DND-41 (cell line): ENCODE results near the gene NEK8.

Experiments used
- ATAC-seq: fragments of 200-7000 bp; cut with Tn5 transposase; 3 replicates; pipeline ENCODE4 v1.9.1; 2021; ENCODE audit warnings: low read depth; ENCODE audit not compliant: insufficient read depth
- DNase-seq: peaks from one replicate; pipeline ENCODE4 v3.0.0-alpha.2; 2020
- H2AFZ ChIP-seq: 2 replicates; pipeline ENCODE4 v1.6.0; 2012; ENCODE audit warnings: low read depth, low read length
- H3K27ac ChIP-seq: 2 replicates; pipeline ENCODE4 v1.5.1; 2012; ENCODE audit warnings: low read length, inconsistent platforms
- H3K27me3 ChIP-seq: fragments of 200-600 bp; sonication (generic); 2 replicates; pipeline ENCODE4 v1.6.0; 2012; ENCODE audit warnings: low read length, mild to moderate bottlenecking, inconsistent platforms; ENCODE audit not compliant: insufficient read depth, poor library complexity
- H3K36me3 ChIP-seq: 2 replicates; pipeline ENCODE4 v1.5.1; 2012; ENCODE audit warnings: low read length, inconsistent platforms; ENCODE audit not compliant: insufficient read depth
- H3K4me1 ChIP-seq: 2 replicates; pipeline ENCODE4 v1.5.1; 2012; ENCODE audit warnings: mild to moderate bottlenecking, low read length; ENCODE audit not compliant: insufficient read depth
- H3K4me2 ChIP-seq: 2 replicates; pipeline ENCODE4 v1.6.0; 2012; ENCODE audit warnings: mild to moderate bottlenecking, moderate library complexity, low read length, inconsistent platforms; ENCODE audit not compliant: insufficient read depth
- H3K4me3 ChIP-seq, 2 experiments: fragments of 200-600 bp in 1 of 2; shearing (Covaris generic) in 1 of 2; 2 replicates each; pipeline ENCODE4 v1.5.1; 2012 to 2016; ENCODE audit warnings: inconsistent platforms in 2 of 2, low read length in 2 of 2, mild to moderate bottlenecking in 2 of 2, low read depth in 1 of 2, moderate library complexity in 1 of 2
- H3K79me2 ChIP-seq: 2 replicates; pipeline ENCODE4 v1.6.0; 2012; ENCODE audit warnings: low read length, inconsistent platforms; ENCODE audit not compliant: insufficient read depth
- H3K9ac ChIP-seq: 2 replicates; pipeline ENCODE4 v1.6.0; 2012; ENCODE audit warnings: low read depth, mild to moderate bottlenecking, inconsistent platforms, low read length, moderate library complexity
- H3K9me3 ChIP-seq: 2 replicates; pipeline ENCODE4 v1.5.1; 2012; ENCODE audit warnings: low read length, moderate library complexity, mild to moderate bottlenecking, inconsistent platforms; ENCODE audit not compliant: insufficient read depth, severe bottlenecking
- H4K20me1 ChIP-seq: 2 replicates; pipeline ENCODE4 v1.6.0; 2012; ENCODE audit warnings: low read length; ENCODE audit not compliant: insufficient read depth
- CTCF ChIP-seq: IDR thresholded peaks from 2 replicates; pipeline ENCODE4 v1.5.1; 2012; ENCODE audit warnings: borderline replicate concordance, low read length, moderate library complexity, mild to moderate bottlenecking; ENCODE audit not compliant: poor library complexity, severe bottlenecking; ENCODE audit errors: extremely low read depth
- EZH2 ChIP-seq: IDR thresholded peaks from 3 replicates; pipeline ENCODE4 v1.6.1; 2012; ENCODE audit warnings: borderline replicate concordance, low read depth, mild to moderate bottlenecking, moderate library complexity, low read length, inconsistent platforms; ENCODE audit not compliant: severe bottlenecking

Gene NEK8

DNA sequence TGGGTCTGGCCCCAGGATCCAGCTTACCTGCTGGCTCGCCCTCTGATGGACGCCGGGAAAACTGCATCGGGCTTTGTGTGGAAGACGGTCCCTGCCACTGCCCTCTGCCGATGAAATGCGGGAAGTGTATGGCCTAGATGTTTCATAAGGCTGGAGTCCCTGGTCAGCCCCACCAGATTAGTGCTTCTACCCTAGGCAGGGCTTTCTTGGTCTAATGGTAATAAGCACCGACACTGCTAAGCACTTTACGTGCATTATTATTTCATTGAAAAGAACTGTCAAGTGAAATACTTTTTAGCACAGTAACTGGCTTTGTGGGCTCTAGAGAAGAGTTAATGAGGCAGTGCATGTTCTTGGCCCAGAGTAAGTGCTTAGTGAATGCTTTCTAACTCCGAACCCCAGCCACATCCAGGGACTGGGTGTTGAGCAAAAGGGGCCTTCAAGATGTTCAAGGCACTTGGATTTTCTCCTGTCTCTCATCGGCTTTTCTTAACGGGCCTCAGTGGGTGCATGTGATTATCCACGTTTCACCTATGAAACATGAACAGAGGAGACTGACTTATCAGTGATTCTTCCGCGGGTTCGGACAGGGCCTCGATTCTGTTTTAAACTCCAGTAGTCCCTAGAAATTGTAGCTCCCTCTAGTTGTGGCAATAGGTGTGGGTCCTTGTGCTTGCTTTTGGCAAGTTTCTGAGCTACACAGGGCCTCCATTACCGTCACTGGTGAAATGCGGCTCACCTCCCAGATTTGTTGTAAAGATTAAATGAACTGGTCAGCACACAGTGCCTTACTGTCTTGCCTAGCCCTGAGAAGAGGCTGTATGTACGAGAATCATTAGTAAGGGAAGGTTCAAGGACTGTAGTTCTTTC is 21.8 kb downstream of the NEK8 start:
- Histone ChIP-seq H3K9ac (no peak overlapping the region), H3K4me3 (no peak overlapping the region), H4K20me1 (peaks cover 50% of the 10 kb centered on the region), H3K36me3 (peaks cover 64% of the 10 kb centered on the region), H3K4me2 (no peak overlapping the region), H3K9me3 (no peaks in the 10 kb centered on the region), H3K27me3 (no peaks in the 10 kb centered on the region), H3K79me2 (peaks cover 28% of the 10 kb centered on the region), H3K4me1 (peaks cover 20% of the 10 kb centered on the region), H3K27ac (no peak overlapping the region), H2AFZ (no peak overlapping the region)
- TF ChIP-seq CTCF = peak; percentile 99
- no peak for TF ChIP-seq EZH2
- ATAC-seq = peak; percentile 73
- DNase-seq = peak; percentile 88

GRCh38 chr17:28751600-28752366 is 23.2 kb downstream of the NEK8 start:
- H2AFZ ChIP-seq = no peak overlapping the region
- H3K4me3 ChIP-seq = no peak overlapping the region
- peaks cover 6% of the 10 kb centered on the region for H3K4me1 ChIP-seq
- no peak for TF ChIP-seq EZH2
- TF ChIP-seq CTCF = no peak
- H3K4me2 ChIP-seq = no peak overlapping the region
- H3K36me3 ChIP-seq = peaks cover 51% of the 10 kb centered on the region
- DNase-seq (no peak), ATAC-seq (no peak)
- no peak overlapping the region for H3K9ac ChIP-seq
- H4K20me1 ChIP-seq = peaks cover 36% of the 10 kb centered on the region
- H3K27ac ChIP-seq = no peak overlapping the region
- H3K27me3 ChIP-seq = no peaks in the 10 kb centered on the region
- no peaks in the 10 kb centered on the region for H3K9me3 ChIP-seq
- H3K79me2 ChIP-seq = peaks cover 14% of the 10 kb centered on the region

DNA sequence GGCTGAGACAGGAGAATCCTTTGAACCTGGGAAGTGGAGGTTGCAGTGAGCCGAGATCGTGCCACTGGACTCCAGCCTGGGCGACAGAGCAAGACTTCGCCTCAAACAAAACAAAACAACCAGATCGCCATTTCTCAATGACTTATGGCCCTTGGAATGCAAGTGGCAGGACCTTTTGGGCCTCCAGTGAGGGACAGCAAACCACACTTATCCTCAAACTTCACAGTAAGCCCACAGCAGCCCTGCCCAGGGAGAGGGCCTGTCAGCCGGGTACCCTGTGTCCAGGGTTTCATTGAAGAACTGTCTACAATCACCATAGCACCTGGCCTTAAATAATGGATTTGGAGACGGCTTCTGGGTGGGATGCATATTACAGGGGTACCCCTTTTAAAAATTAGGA is 26.9 kb downstream of the NEK8 start:
- H3K79me2 ChIP-seq = peaks cover 3% of the 10 kb centered on the region; the same call in 1 of the 2 replicates
- no peak overlapping the region for H3K9ac ChIP-seq
- H3K9me3 ChIP-seq = no peaks in the 10 kb centered on the region
- peaks cover 20% of the 10 kb centered on the region; the same call in 1 of the 2 replicates for H4K20me1 ChIP-seq
- H3K4me2 ChIP-seq = no peak overlapping the region
- TF ChIP-seq EZH2 (no peak), CTCF (no peak)
- no peaks in the 10 kb centered on the region for H3K4me1 ChIP-seq
- DNase-seq (no peak), ATAC-seq (no peak)
- H2AFZ ChIP-seq = no peak overlapping the region
- H3K36me3 ChIP-seq = peaks cover 46% of the 10 kb centered on the region
- no peak overlapping the region for H3K27ac ChIP-seq
- H3K27me3 ChIP-seq = no peaks in the 10 kb centered on the region
- no peak overlapping the region for H3K4me3 ChIP-seq
